Endothelial cell (in vitro differentiated cells): Measurements from ENCODE around the gene RBM43. TPM values are rescaled to one million over a fixed set of nuclear protein-coding genes. Genes with fewer than 3 reads are reported as not detected.

Experiments used
- DNase-seq: peaks from one replicate; pipeline ENCODE4 v3.0.0; 2021; ENCODE audit warnings: low spot score
- H3K27ac Mint-ChIP-seq: one replicate; pipeline ENCODE4 v1.8.0; 2021; ENCODE audit warnings: mixed read lengths, inconsistent platforms; ENCODE audit not compliant: unreplicated experiment
- H3K27me3 Mint-ChIP-seq: one replicate; pipeline ENCODE4 v1.8.0; 2021; ENCODE audit warnings: mild to moderate bottlenecking, moderate library complexity, mixed read lengths, inconsistent platforms; ENCODE audit not compliant: unreplicated experiment
- H3K36me3 Mint-ChIP-seq: one replicate; pipeline ENCODE4 v1.8.0; 2021; ENCODE audit warnings: mild to moderate bottlenecking, low read depth, mixed read lengths, inconsistent platforms; ENCODE audit not compliant: unreplicated experiment
- H3K4me1 Mint-ChIP-seq: one replicate; pipeline ENCODE4 v1.8.0; 2021; ENCODE audit warnings: mild to moderate bottlenecking, mixed read lengths, inconsistent platforms; ENCODE audit not compliant: unreplicated experiment
- H3K4me3 Mint-ChIP-seq: one replicate; pipeline ENCODE4 v1.8.0; 2021; ENCODE audit warnings: mild to moderate bottlenecking, mixed read lengths, inconsistent platforms; ENCODE audit not compliant: unreplicated experiment
- H3K9me3 Mint-ChIP-seq: one replicate; pipeline ENCODE4 v1.8.0; 2021; ENCODE audit warnings: mixed read lengths, inconsistent platforms; ENCODE audit not compliant: unreplicated experiment
- CTCF ChIP-seq: fragments of 200-600 bp; sonication (generic); IDR thresholded peaks from one replicate; pipeline ENCODE4 v1.5.0; 2021; ENCODE audit warnings: antibody characterized with exemption; ENCODE audit not compliant: unreplicated experiment
- total RNA-seq: library from RNA; stranded (reverse); fragmentation: NEBNext Ultra II Directional; extraction: Animal tissue kit (Norgen Biotek cat#: 25700); gene quantifications from one replicate; pipeline ENCODE4 v1.2.1, GENCODE V29; 2021; ENCODE audit not compliant: unreplicated experiment

RBM43 gene
- total RNA-seq, 1 donor from 2014 or later, result 5.7 TPM

DNA sequence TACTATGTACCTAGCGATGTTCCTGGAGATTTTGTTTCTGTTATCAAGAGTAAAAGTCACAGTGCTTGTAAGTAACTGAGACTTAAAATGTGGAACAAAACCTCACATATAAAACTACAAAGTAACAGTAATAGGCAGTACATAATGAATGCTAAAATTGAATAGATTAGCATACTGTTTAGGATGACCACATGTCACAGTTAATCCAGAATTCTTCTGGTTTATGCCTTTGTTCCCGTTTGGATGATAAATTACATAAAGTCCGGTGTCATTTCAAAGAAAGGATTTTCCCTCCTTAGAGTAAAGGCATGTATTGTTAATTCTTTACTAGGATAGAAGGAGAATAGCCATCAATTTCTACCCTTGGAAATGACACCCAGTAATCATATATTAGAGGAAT, 56.1 kb downstream of the RBM43 start:
- Mint-ChIP-seq H3K27me3 (no peaks in the 10 kb centered on the region), H3K27ac (no peak overlapping the region), H3K36me3 (no peaks in the 10 kb centered on the region), H3K4me1 (no peaks in the 10 kb centered on the region), H3K9me3 (no peaks in the 10 kb centered on the region), H3K4me3 (no peak overlapping the region)
- no peak for TF ChIP-seq CTCF
- no peak for DNase-seq

- Mint-ChIP-seq H3K27me3 (no peaks in the 10 kb centered on the region), H3K9me3 (no peaks in the 10 kb centered on the region), H3K4me3 (no peak overlapping the region), H3K36me3 (no peaks in the 10 kb centered on the region), H3K4me1 (no peaks in the 10 kb centered on the region), H3K27ac (no peak overlapping the region)
- no peak for DNase-seq
- TF ChIP-seq CTCF, result no peak
Observed at GRCh38 chr2:151204756-151205155, 56.9 kb downstream of the RBM43 start.

- Mint-ChIP-seq H3K4me1 (peaks cover 10% of the 10 kb centered on the region), H3K27me3 (peaks cover 1% of the 10 kb centered on the region), H3K27ac (no peak overlapping the region), H3K36me3 (no peaks in the 10 kb centered on the region), H3K4me3 (no peak overlapping the region), H3K9me3 (no peaks in the 10 kb centered on the region)
- DNase-seq, result no peak
- no peak for TF ChIP-seq CTCF
Observed at GRCh38 chr2:151200844-151201243, 60.8 kb downstream of the RBM43 start.

DNA sequence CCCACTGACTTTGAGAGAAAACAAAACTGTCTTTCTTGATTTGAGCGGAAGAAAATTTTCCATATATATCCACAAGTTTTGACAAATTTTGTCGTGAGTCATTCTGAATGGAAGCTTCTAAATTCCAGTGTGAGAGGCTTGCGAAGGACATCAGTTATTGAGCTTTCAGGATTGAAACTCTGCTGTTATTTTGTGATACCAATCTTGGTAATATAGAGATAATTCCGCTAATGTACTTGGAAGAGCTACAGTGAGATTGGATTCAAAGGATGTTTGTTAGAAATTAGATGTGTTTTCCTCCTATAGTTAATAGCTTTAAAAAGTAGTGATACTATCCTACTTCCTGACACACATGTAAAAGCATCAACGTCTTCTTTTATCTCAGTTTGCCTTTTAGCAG, 61.4 kb downstream of the RBM43 start:
- peaks cover 1% of the 10 kb centered on the region for H3K27me3 Mint-ChIP-seq
- DNase-seq, result no peak
- no peak for TF ChIP-seq CTCF
- no peaks in the 10 kb centered on the region for H3K9me3 Mint-ChIP-seq
- no peaks in the 10 kb centered on the region for H3K36me3 Mint-ChIP-seq
- peaks cover 12% of the 10 kb centered on the region for H3K4me1 Mint-ChIP-seq
- H3K4me3 Mint-ChIP-seq, result no peak overlapping the region
- no peak overlapping the region for H3K27ac Mint-ChIP-seq

DNA sequence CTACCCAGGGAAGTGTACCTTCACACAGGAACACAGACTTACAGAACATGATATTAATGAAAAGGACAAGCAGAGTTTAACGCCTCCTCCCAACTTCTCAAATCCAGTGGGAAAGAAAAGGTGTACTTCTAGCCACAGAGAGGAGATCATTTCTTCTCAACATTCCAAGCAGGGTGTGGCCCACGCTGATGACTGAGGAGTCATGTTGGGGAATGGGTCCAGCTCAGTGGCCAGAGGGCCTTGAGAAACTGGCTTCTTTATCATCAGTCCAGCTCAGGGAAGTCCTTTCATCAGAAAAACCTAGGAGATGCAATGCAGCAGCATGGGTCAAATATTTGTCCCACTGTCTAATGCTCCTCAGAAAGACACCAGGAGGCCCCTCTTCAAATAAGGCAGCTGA, 63.0 kb downstream of the RBM43 start:
- Mint-ChIP-seq H3K27me3 (peaks cover 1% of the 10 kb centered on the region), H3K4me1 (peaks cover 12% of the 10 kb centered on the region), H3K9me3 (no peaks in the 10 kb centered on the region), H3K36me3 (no peaks in the 10 kb centered on the region), H3K4me3 (no peak overlapping the region), H3K27ac (no peak overlapping the region)
- TF ChIP-seq CTCF, result no peak
- no peak for DNase-seq

Other genes with a start within 250 kb of the RBM43 start
- gene NMI, start 27.8 kb upstream of the RBM43 start, total RNA-seq, result 10.0 TPM
- gene TNFAIP6, start 95.7 kb upstream of the RBM43 start, total RNA-seq, result not detected
- gene RIF1, start 148.0 kb upstream of the RBM43 start, total RNA-seq, result 40.7 TPM